SU-DHL-6 (cell line): ENCODE results near the gene MFSD1.

Experiments
- CTCF ChIP-seq: fragments of 200-600 bp; sonication (generic); IDR thresholded peaks from one replicate; pipeline ENCODE4 v1.5.1; 2017; ENCODE audit warnings: antibody characterized with exemption, mild to moderate bottlenecking, low read length, moderate library complexity; ENCODE audit not compliant: insufficient read depth, poor library complexity, severe bottlenecking
- EZH2phosphoT487 ChIP-seq: fragments of 200-600 bp; sonication (generic), shearing (Covaris generic); conservative IDR thresholded peaks from 2 replicates; pipeline ENCODE4 v1.6.1; 2018; ENCODE audit warnings: mild to moderate bottlenecking, antibody characterized with exemption, low read length, moderate library complexity, mixed read lengths

GRCh38 chr3:158847885-158848284 lies 46.0 kb downstream of the MFSD1 start:
- TF ChIP-seq CTCF, result no peak
- TF ChIP-seq EZH2phosphoT487, result no peak
